Rectal smooth muscle tissue (tissue), 1 donor: Measurements from ENCODE around the gene CDC42SE1.

Source experiments
- H3K27ac ChIP-seq: one replicate; pipeline ENCODE4 v1.7.0; 2013; ENCODE audit warnings: low read depth, low read length, inconsistent platforms
- H3K27me3 ChIP-seq: one replicate; pipeline ENCODE4 v1.7.0; 2013; ENCODE audit warnings: low read length; ENCODE audit not compliant: control insufficient read depth, insufficient read depth
- H3K36me3 ChIP-seq: one replicate; pipeline ENCODE4 v1.7.0; 2013; ENCODE audit warnings: low read length; ENCODE audit not compliant: control insufficient read depth, insufficient read depth
- H3K4me1 ChIP-seq: one replicate; pipeline ENCODE4 v1.7.0; 2013; ENCODE audit warnings: low read length; ENCODE audit not compliant: control insufficient read depth, insufficient read depth
- H3K4me3 ChIP-seq: one replicate; pipeline ENCODE4 v1.7.0; 2013; ENCODE audit warnings: low read length
- H3K9ac ChIP-seq: one replicate; pipeline ENCODE4 v1.7.0; 2013; ENCODE audit warnings: low read length

Gene CDC42SE1

GRCh38 chr1:151012684-151013471 is 46.5 kb downstream of the CDC42SE1 start:
- Histone ChIP-seq H3K9ac (no peak overlapping the region), H3K4me1 (peaks cover 2% of the 10 kb centered on the region), H3K27ac (peak overlapping the region; percentile 27), H3K4me3 (no peak overlapping the region), H3K36me3 (no peaks in the 10 kb centered on the region), H3K27me3 (no peaks in the 10 kb centered on the region)

GRCh38 chr1:151011154-151011850 is 48.1 kb downstream of the CDC42SE1 start:
- peaks cover 13% of the 10 kb centered on the region for H3K4me1 ChIP-seq

GRCh38 chr1:151010346-151010726 is 49.1 kb downstream of the CDC42SE1 start:
- no peak overlapping the region for H3K27ac ChIP-seq
- no peak overlapping the region for H3K9ac ChIP-seq

More at GRCh38 chr1:151011154-151011850, 48.1 kb downstream of the CDC42SE1 start:
- Histone ChIP-seq H3K27me3 (no peaks in the 10 kb centered on the region), H3K36me3 (no peaks in the 10 kb centered on the region), H3K27ac (no peak overlapping the region), H3K4me3 (no peak overlapping the region), H3K9ac (no peak overlapping the region)

GRCh38 chr1:151009674-151010345 is 49.6 kb downstream of the CDC42SE1 start:
- no peak overlapping the region for H3K4me3 ChIP-seq
- no peaks in the 10 kb centered on the region for H3K27me3 ChIP-seq
- H3K4me1 ChIP-seq: peaks cover 13% of the 10 kb centered on the region
- H3K27ac ChIP-seq: no peak overlapping the region
- H3K36me3 ChIP-seq: no peaks in the 10 kb centered on the region
- no peak overlapping the region for H3K9ac ChIP-seq

More at GRCh38 chr1:151010346-151010726, 49.1 kb downstream of the CDC42SE1 start:
- no peaks in the 10 kb centered on the region for H3K36me3 ChIP-seq
- H3K4me3 ChIP-seq: no peak overlapping the region
- peaks cover 13% of the 10 kb centered on the region for H3K4me1 ChIP-seq
- H3K27me3 ChIP-seq: no peaks in the 10 kb centered on the region

GRCh38 chr1:151009206-151009587 is 50.2 kb downstream of the CDC42SE1 start:
- Histone ChIP-seq H3K27ac (peak overlapping the region; percentile 83), H3K4me1 (peaks cover 14% of the 10 kb centered on the region), H3K9ac (no peak overlapping the region), H3K27me3 (no peaks in the 10 kb centered on the region), H3K4me3 (peak overlapping the region; percentile 86), H3K36me3 (no peaks in the 10 kb centered on the region)

- H3K4me3 ChIP-seq: peak within 1 kb of the TSS; percentile 86
- no peaks in the 10 kb centered on the region for H3K36me3 ChIP-seq
- peaks cover 16% of the 10 kb centered on the region for H3K4me1 ChIP-seq
- no peaks in the 10 kb centered on the region for H3K27me3 ChIP-seq
- H3K9ac ChIP-seq: peak within 1 kb of the TSS; percentile 77
- H3K27ac ChIP-seq: peak within 1 kb of the TSS; percentile 83
Measured at GRCh38 chr1:151008244-151009205, 50.9 kb downstream of the CDC42SE1 start, which contains the start of gene PRUNE1. Gene PRUNE1, plus strand, starts transcription at chr1:151008449. Its CDS starts 184 bp downstream, at chr1:151008633.

- Histone ChIP-seq H3K4me1 (peaks cover 16% of the 10 kb centered on the region), H3K36me3 (no peaks in the 10 kb centered on the region), H3K9ac (peak overlapping the region; percentile 16), H3K27ac (peak overlapping the region; percentile 83), H3K27me3 (no peaks in the 10 kb centered on the region), H3K4me3 (peak overlapping the region; percentile 64)
Measured at GRCh38 chr1:151007853-151008243, 51.6 kb downstream of the CDC42SE1 start.

GRCh38 chr1:151006327-151007052 is 52.9 kb downstream of the CDC42SE1 start, which contains the start of gene MINDY1:
Gene MINDY1, minus strand, starts transcription at chr1:151006902. Its CDS starts 4,285 bp downstream, at chr1:151002617.
- peak within 1 kb of the TSS; percentile 74 for H3K4me3 ChIP-seq
- H3K36me3 ChIP-seq: peaks cover 2% of the 10 kb centered on the region
- peaks cover 16% of the 10 kb centered on the region for H3K4me1 ChIP-seq
- peak within 1 kb of the TSS; percentile 83 for H3K27ac ChIP-seq
- no peaks in the 10 kb centered on the region for H3K27me3 ChIP-seq
- H3K9ac ChIP-seq: peak within 1 kb of the TSS; percentile 52

- peaks cover 3% of the 10 kb centered on the region for H3K36me3 ChIP-seq
Measured at GRCh38 chr1:151005729-151006319, 53.6 kb downstream of the CDC42SE1 start.

GRCh38 chr1:151003180-151003579 is 56.2 kb downstream of the CDC42SE1 start:
- peaks cover 16% of the 10 kb centered on the region for H3K4me1 ChIP-seq
- H3K27me3 ChIP-seq: no peaks in the 10 kb centered on the region
- H3K27ac ChIP-seq: no peak overlapping the region
- no peak overlapping the region for H3K9ac ChIP-seq
- peaks cover 13% of the 10 kb centered on the region for H3K36me3 ChIP-seq
- H3K4me3 ChIP-seq: no peak overlapping the region

More at GRCh38 chr1:151005729-151006319, 53.6 kb downstream of the CDC42SE1 start:
- H3K4me1 ChIP-seq: peaks cover 16% of the 10 kb centered on the region
- no peaks in the 10 kb centered on the region for H3K27me3 ChIP-seq
- H3K4me3 ChIP-seq: peak overlapping the region; percentile 74
- peak overlapping the region; percentile 28 for H3K9ac ChIP-seq
- H3K27ac ChIP-seq: peak overlapping the region; percentile 83

GRCh38 chr1:151002611-151003010 is 56.8 kb downstream of the CDC42SE1 start:
- Histone ChIP-seq H3K36me3 (peaks cover 15% of the 10 kb centered on the region), H3K9ac (no peak overlapping the region), H3K4me3 (no peak overlapping the region)

More at GRCh38 chr1:151002611-151003010, 56.8 kb downstream of the CDC42SE1 start:
- no peak overlapping the region for H3K27ac ChIP-seq
- H3K4me1 ChIP-seq: peaks cover 12% of the 10 kb centered on the region
- no peaks in the 10 kb centered on the region for H3K27me3 ChIP-seq
